GM12878 (cell line): ENCODE results near the gene RAD51AP1. TPM values are rescaled to one million over a fixed set of nuclear protein-coding genes. Genes with fewer than 3 reads are reported as not detected.

Source experiments
- ATAC-seq: fragments of 200-7000 bp; cut with Tn5 transposase; 3 replicates; pipeline ENCODE4 v1.9.1; 2020; ENCODE audit warnings: mild to moderate bottlenecking, moderate library complexity
- BruUV-seq: library from RNA; stranded (reverse); fragments of 400-500 nt; replicated peaks from 2 replicates; lab custom pipeline; 2021; lab: Mats Ljungman, UMichigan
- CTCF ChIA-PET: fragments of 300-600 bp; sonication (Branson Sonifier 250); formaldehyde crosslinking; extraction: SDS; loops from one replicate; lab custom pipeline; 2021; ENCODE audit warnings: inconsistent platforms; lab: Yijun Ruan, JAX
- POLR2A ChIA-PET: fragments of 350-600 bp; formaldehyde crosslinking; extraction: SDS; loops from one replicate; lab custom pipeline; 2021; ENCODE audit warnings: inconsistent platforms; lab: Charles Lee
- RAD21 ChIA-PET: fragments of 300-600 bp; sonication (Branson Sonifier 250); formaldehyde crosslinking; loops from one replicate; lab custom pipeline; 2023; ENCODE audit warnings: antibody characterized with exemption; ENCODE audit not compliant: unreplicated experiment; lab: Charles Lee
- SMC1A ChIA-PET: fragments of 300-600 bp; sonication (Branson Sonifier 250); formaldehyde crosslinking; loops from one replicate; lab custom pipeline; 2023; ENCODE audit not compliant: unreplicated experiment, uncharacterized antibody; lab: Charles Lee
- DNase-seq: peaks from one replicate; pipeline ENCODE4 v3.0.0-alpha.2; 2011; ENCODE audit warnings: low read depth, low spot score
- FAIRE-seq: peaks from 3 replicates; lab custom pipeline; 2011; peaks lifted over from hg19 to GRCh38; lab: Jason Lieb, UNC
- H2AFZ ChIP-seq: 2 replicates; pipeline ENCODE4 v1.6.0; 2011; ENCODE audit warnings: low read depth, low read length, control low read depth; ENCODE audit not compliant: control insufficient read depth
- H3K27ac ChIP-seq: 2 replicates; pipeline ENCODE4 v1.5.1; 2011; ENCODE audit warnings: control low read depth; ENCODE audit not compliant: control insufficient read depth, insufficient read depth
- H3K27me3 ChIP-seq, 2 experiments: replicated peaks in 1 of 2; 2 replicates each; pipeline versions ENCODE4 v1.6.0 to v1.6.1; 2011; ENCODE audit warnings: low read length in 1 of 2; ENCODE audit not compliant: control insufficient read depth in 2 of 2, insufficient read depth in 2 of 2
- H3K36me3 ChIP-seq, 2 experiments: 2 replicates each; pipeline ENCODE4 v1.5.1; 2011; ENCODE audit warnings: low read length in 1 of 2; ENCODE audit not compliant: control insufficient read depth in 2 of 2, insufficient read depth in 2 of 2
- H3K4me1 ChIP-seq: 2 replicates; pipeline ENCODE4 v1.6.1; 2011; ENCODE audit warnings: mild to moderate bottlenecking, low read length, moderate library complexity, mixed read lengths; ENCODE audit not compliant: control insufficient read depth, insufficient read depth
- H3K4me2 ChIP-seq: 2 replicates; pipeline ENCODE4 v1.6.0; 2011; ENCODE audit warnings: control low read depth; ENCODE audit not compliant: control insufficient read depth, insufficient read depth
- H3K4me3 ChIP-seq: fragments of 200-600 bp; sonication (generic); 2 replicates; pipeline ENCODE4 v1.5.1; 2016
- H3K79me2 ChIP-seq: 2 replicates; pipeline ENCODE4 v1.6.0; 2011; ENCODE audit warnings: low read length; ENCODE audit not compliant: control insufficient read depth, insufficient read depth
- H3K9ac ChIP-seq: 2 replicates; pipeline ENCODE4 v1.8.0; 2011; ENCODE audit warnings: low read length, control low read depth, mixed read lengths; ENCODE audit not compliant: control insufficient read depth, insufficient read depth
- H3K9me3 ChIP-seq: replicated peaks from 3 replicates; pipeline ENCODE4 v1.5.1; 2011; ENCODE audit warnings: mild to moderate bottlenecking, low read length; ENCODE audit not compliant: control insufficient read depth, insufficient read depth
- H4K20me1 ChIP-seq: 2 replicates; pipeline ENCODE4 v1.6.0; 2011; ENCODE audit not compliant: control insufficient read depth, insufficient read depth
- ATF7 ChIP-seq: fragments of 450-650 bp; IDR thresholded peaks from 2 replicates; pipeline ENCODE4 v1.6.1; 2016; ENCODE audit warnings: low read depth, mild to moderate bottlenecking
- CBX3 ChIP-seq: fragments of 200-600 bp; sonication (generic); IDR thresholded peaks from 2 replicates; pipeline ENCODE4 v1.6.1; 2016; ENCODE audit warnings: low read depth, borderline replicate concordance
- CBX5 ChIP-seq: sonication (generic); IDR thresholded peaks from 2 replicates; pipeline ENCODE4 v1.6.1; 2016; ENCODE audit warnings: low read depth, moderate library complexity, mild to moderate bottlenecking, inconsistent platforms
- CHD1 ChIP-seq: IDR thresholded peaks from 2 replicates; pipeline ENCODE4 v1.6.1; 2012; ENCODE audit warnings: low read depth, low read length, improper control_type of control experiment
- EGR1 ChIP-seq, 2 experiments: IDR thresholded peaks; 1 replicate in 1 of 2; 2 replicates in 1 of 2; pipeline ENCODE4 v1.6.1; 2011 to 2012; ENCODE audit warnings: low read depth in 2 of 2, low read length in 2 of 2, borderline replicate concordance in 1 of 2, mild to moderate bottlenecking in 1 of 2, moderate library complexity in 1 of 2
- NFIC ChIP-seq: IDR thresholded peaks from 2 replicates; pipeline ENCODE4 v1.6.1; 2012; ENCODE audit warnings: low read depth, mild to moderate bottlenecking, inconsistent platforms, low read length, moderate library complexity
- PML ChIP-seq: IDR thresholded peaks from 2 replicates; pipeline ENCODE4 v1.6.1; 2012; ENCODE audit warnings: low read length, inconsistent platforms
- POU2F2 ChIP-seq: IDR thresholded peaks from 3 replicates; pipeline ENCODE4 v1.6.1; 2011; ENCODE audit warnings: low read depth, mild to moderate bottlenecking, low read length, borderline replicate concordance
- RBBP5 ChIP-seq: fragments of 200-600 bp; sonication (generic); conservative IDR thresholded peaks from 2 replicates; pipeline ENCODE4 v1.6.1; 2016
- RFX5 ChIP-seq: IDR thresholded peaks from 2 replicates; pipeline ENCODE4 v1.6.1; 2011; ENCODE audit warnings: low read depth, low read length, improper control_type of control experiment
- SIN3A ChIP-seq: IDR thresholded peaks from 2 replicates; pipeline ENCODE4 v1.6.1; 2012; ENCODE audit warnings: low read depth, low read length, improper control_type of control experiment
- SMARCA5 ChIP-seq: fragments of 450-650 bp; IDR thresholded peaks from 2 replicates; pipeline ENCODE4 v1.6.1; 2017; ENCODE audit warnings: mild to moderate bottlenecking
- YBX1 ChIP-seq: fragments of 450-650 bp; IDR thresholded peaks from 2 replicates; pipeline ENCODE4 v1.6.1; 2016; ENCODE audit warnings: antibody characterized with exemption
- ZNF622 ChIP-seq: fragments of 450-650 bp; IDR thresholded peaks from 2 replicates; pipeline ENCODE4 v1.6.1; 2017; ENCODE audit warnings: mild to moderate bottlenecking, inconsistent platforms
- WGBS: methylation state at CpG from one replicate; pipeline ENCODE4 v1.1.6; 2016; ENCODE audit warnings: low lambda C conversion rate; ENCODE audit not compliant: insufficient replicate concordance, insufficient coverage; ENCODE audit errors: missing lambda C conversion rate; 5-methylcytosine and 5-hydroxymethylcytosine counted together
- in situ Hi-C: fragments of 300-500 bp; cut with MboI; formaldehyde crosslinking; loops from 9 replicates; pipeline ENCODE4 v1.14.3; 2018; ENCODE audit warnings: mixed read lengths
- intact Hi-C: fragments of 100-400 bp; cut with micrococcal nuclease; formaldehyde crosslinking; loops from one replicate; pipeline ENCODE4 v1.14.2; 2022; ENCODE audit not compliant: unreplicated experiment
- polyA plus RNA-seq, 11 experiments: library from polyadenylated mRNA; depleted of rRNA in 4 of 11; unstranded in 6 of 11; stranded (reverse) in 5 of 11; fragments of >200 nt; fragmentation: Nextera tagmentation in 4 of 11; fragmentation: Illumina TruSeq in 1 of 11; extraction: Ambion mirVana in 4 of 11; extraction: Trizol in 1 of 11; gene quantifications; 1 replicate in 1 of 11; 2 replicates in 10 of 11; pipeline versions ENCODE4 v1.2.1 to v1.2.3, GENCODE V29; 2011 to 2016; ENCODE audit warnings: inconsistent platforms in 2 of 11, missing spikeins in 2 of 11, low read depth in 1 of 11
- total RNA-seq, 4 experiments: library from RNA; depleted of rRNA in 3 of 4; stranded (reverse); fragments of >200 nt in 3 of 4; fragmentation: Illumina TruSeq in 1 of 4; extraction: Trizol in 1 of 4; gene quantifications; 2 replicates each; pipeline versions ENCODE4 v1.2.1 to v1.2.3, GENCODE V29; 2013 to 2021
- TF ChIP-seq, protein P1 (sequence below): IDR thresholded peaks from 2 replicates; pipeline ENCODE4 v1.6.1; 2011; ENCODE audit warnings: low read depth, mild to moderate bottlenecking, low read length, moderate library complexity, borderline replicate concordance; ENCODE audit errors: extremely low read depth
- TF ChIP-seq, protein P2 (sequence below): fragments of 450-650 bp; formaldehyde crosslinking; IDR thresholded peaks from 2 replicates; pipeline ENCODE4 v1.4.0; 2020; ENCODE audit warnings: mild to moderate bottlenecking, moderate library complexity
- TF ChIP-seq, protein P3 (sequence below): fragments of 450-650 bp; IDR thresholded peaks from 2 replicates; pipeline ENCODE4 v1.6.1; 2018; ENCODE audit warnings: mild to moderate bottlenecking, low read depth, moderate library complexity; ENCODE audit not compliant: partially characterized antibody

RAD51AP1 gene
- total and polyA plus RNA-seq, 10 of the 15 experiments (the other 5 are each of a cell fraction or from before 2014, with no cell fraction given) = 22.3 to 86.0 (median 50.9) TPM

DNA sequence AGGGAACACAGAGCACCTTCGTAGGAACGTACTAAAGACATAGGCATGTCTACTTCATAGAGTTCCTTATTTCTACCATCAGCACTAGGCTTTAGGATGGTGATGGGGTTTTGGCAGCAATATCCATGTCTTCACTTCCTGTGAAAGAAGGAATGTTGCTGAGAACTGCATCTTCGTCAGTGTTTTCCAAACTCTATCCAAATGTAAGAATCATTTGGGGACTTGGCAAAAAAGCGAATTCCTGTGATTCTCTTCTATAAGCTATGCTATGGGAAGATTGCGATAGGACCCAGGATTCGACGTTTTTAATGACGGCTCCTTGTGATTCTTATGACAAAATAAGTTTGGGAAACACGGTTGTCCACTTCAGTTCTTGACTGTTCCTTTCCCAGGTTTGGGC is 70.4 kb downstream of the RAD51AP1 start:
- POLR2A ChIA-PET = no interaction called here
- BruUV-seq = no TSS peak

More for the DNA sequence above, 70.4 kb downstream of the RAD51AP1 start:
- ATAC-seq (no peak), DNase-seq (no peak), FAIRE-seq (no peak)
- Histone ChIP-seq H3K79me2 (peaks cover 9% of the 10 kb centered on the region), H3K27ac (no peak overlapping the region), H3K36me3 (peaks cover 1 to 14% of the 10 kb centered on the region in 2 experiments; a peak in 3 of 4 replicates), H4K20me1 (no peaks in the 10 kb centered on the region), H3K27me3 (no peaks in the 10 kb centered on the region), H3K4me1 (no peaks in the 10 kb centered on the region), H3K4me3 (no peak overlapping the region), H2AFZ (no peak overlapping the region), H3K4me2 (no peak overlapping the region), H3K9ac (no peak overlapping the region), H3K9me3 (no peaks in the 10 kb centered on the region)
- intact Hi-C loops = loop anchor here (10.0 kb wide), 1 partner anchor 146 kb away; no protein-coding TSS in a partner anchor
- 94% methylated on average over 9 of the region's 9 CpGs for WGBS
- SMC1A ChIA-PET = no interaction called here
- RAD21 ChIA-PET = no interaction called here
- TF ChIP-seq RFX5 (no peak), RBBP5 (no peak), PML (no peak), ATF7 (no peak), ZNF622 (no peak), EGR1 (IDR thresholded peaks at IDR 0.05; ENCODE audit: borderline replicate concordance in 1 of 2, low read depth in 2 of 2, low read length in 2 of 2) (no peak), SIN3A (no peak), CHD1 (no peak), POU2F2 (no peak), CBX5 (no peak), CBX3 (no peak), YBX1 (no peak), SMARCA5 (no peak), NFIC (no peak)
- TF ChIP-seq, protein P1, sequence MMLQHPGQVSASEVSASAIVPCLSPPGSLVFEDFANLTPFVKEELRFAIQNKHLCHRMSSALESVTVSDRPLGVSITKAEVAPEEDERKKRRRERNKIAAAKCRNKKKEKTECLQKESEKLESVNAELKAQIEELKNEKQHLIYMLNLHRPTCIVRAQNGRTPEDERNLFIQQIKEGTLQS = no peak
- TF ChIP-seq, protein P2, sequence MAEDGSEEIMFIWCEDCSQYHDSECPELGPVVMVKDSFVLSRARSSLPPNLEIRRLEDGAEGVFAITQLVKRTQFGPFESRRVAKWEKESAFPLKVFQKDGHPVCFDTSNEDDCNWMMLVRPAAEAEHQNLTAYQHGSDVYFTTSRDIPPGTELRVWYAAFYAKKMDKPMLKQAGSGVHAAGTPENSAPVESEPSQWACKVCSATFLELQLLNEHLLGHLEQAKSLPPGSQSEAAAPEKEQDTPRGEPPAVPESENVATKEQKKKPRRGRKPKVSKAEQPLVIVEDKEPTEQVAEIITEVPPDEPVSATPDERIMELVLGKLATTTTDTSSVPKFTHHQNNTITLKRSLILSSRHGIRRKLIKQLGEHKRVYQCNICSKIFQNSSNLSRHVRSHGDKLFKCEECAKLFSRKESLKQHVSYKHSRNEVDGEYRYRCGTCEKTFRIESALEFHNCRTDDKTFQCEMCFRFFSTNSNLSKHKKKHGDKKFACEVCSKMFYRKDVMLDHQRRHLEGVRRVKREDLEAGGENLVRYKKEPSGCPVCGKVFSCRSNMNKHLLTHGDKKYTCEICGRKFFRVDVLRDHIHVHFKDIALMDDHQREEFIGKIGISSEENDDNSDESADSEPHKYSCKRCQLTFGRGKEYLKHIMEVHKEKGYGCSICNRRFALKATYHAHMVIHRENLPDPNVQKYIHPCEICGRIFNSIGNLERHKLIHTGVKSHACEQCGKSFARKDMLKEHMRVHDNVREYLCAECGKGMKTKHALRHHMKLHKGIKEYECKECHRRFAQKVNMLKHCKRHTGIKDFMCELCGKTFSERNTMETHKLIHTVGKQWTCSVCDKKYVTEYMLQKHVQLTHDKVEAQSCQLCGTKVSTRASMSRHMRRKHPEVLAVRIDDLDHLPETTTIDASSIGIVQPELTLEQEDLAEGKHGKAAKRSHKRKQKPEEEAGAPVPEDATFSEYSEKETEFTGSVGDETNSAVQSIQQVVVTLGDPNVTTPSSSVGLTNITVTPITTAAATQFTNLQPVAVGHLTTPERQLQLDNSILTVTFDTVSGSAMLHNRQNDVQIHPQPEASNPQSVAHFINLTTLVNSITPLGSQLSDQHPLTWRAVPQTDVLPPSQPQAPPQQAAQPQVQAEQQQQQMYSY = no peak
- TF ChIP-seq, protein P3, sequence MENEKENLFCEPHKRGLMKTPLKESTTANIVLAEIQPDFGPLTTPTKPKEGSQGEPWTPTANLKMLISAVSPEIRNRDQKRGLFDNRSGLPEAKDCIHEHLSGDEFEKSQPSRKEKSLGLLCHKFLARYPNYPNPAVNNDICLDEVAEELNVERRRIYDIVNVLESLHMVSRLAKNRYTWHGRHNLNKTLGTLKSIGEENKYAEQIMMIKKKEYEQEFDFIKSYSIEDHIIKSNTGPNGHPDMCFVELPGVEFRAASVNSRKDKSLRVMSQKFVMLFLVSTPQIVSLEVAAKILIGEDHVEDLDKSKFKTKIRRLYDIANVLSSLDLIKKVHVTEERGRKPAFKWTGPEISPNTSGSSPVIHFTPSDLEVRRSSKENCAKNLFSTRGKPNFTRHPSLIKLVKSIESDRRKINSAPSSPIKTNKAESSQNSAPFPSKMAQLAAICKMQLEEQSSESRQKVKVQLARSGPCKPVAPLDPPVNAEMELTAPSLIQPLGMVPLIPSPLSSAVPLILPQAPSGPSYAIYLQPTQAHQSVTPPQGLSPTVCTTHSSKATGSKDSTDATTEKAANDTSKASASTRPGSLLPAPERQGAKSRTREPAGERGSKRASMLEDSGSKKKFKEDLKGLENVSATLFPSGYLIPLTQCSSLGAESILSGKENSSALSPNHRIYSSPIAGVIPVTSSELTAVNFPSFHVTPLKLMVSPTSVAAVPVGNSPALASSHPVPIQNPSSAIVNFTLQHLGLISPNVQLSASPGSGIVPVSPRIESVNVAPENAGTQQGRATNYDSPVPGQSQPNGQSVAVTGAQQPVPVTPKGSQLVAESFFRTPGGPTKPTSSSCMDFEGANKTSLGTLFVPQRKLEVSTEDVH = no peak
- in situ Hi-C loops = no loop called here
- CTCF ChIA-PET = interaction anchor here (0.9 kb wide), 1 partner anchor 45 kb away, joined by 3 read pairs; no protein-coding TSS in a partner anchor
